ENCODE data around the gene CFAP46. TPM values are rescaled to one million over a fixed set of nuclear protein-coding genes. Genes with fewer than 3 reads are reported as not detected.

Gene CFAP46
- total RNA-seq, 3 donors from 2014 or later = 0.78 to 1.0 TPM; not detected in 1

- intact Hi-C loops (cut with DNase I, micrococcal nuclease) = no loop called here
- no peak overlapping the region for H3K4me3 ChIP-seq
- no peak for TF ChIP-seq CTCF (IDR thresholded peaks at IDR 0.05)
- ATAC-seq (no peak), DNase-seq (no peak)
- no peaks in the 10 kb centered on the region for H3K36me3 ChIP-seq (ENCODE audit: low read depth)
- no peaks in the 10 kb centered on the region for H3K9me3 ChIP-seq
- peaks cover 5% of the 10 kb centered on the region for H3K4me1 ChIP-seq (ENCODE audit: low read depth)
Observed at GRCh38 chr10:132770061-132771021, 172.0 kb downstream of the CFAP46 start.

- intact Hi-C loops (cut with DNase I, micrococcal nuclease) = no loop called here
- TF ChIP-seq CTCF (IDR thresholded peaks at IDR 0.05) = no peak
- DNase-seq (no peak), ATAC-seq (no peak)
- Histone ChIP-seq H3K4me1 (ENCODE audit: low read depth) (no peaks in the 10 kb centered on the region), H3K36me3 (ENCODE audit: low read depth) (no peaks in the 10 kb centered on the region), H3K9me3 (no peaks in the 10 kb centered on the region), H3K4me3 (no peak overlapping the region)
Observed at GRCh38 chr10:132768346-132769248, 173.8 kb downstream of the CFAP46 start.

GRCh38 chr10:132766291-132766690 lies 176.1 kb downstream of the CFAP46 start:
- intact Hi-C loops (cut with DNase I, micrococcal nuclease) = no loop called here
- no peaks in the 10 kb centered on the region for H3K4me1 ChIP-seq (ENCODE audit: low read depth)
- no peak overlapping the region for H3K4me3 ChIP-seq
- no peak for TF ChIP-seq CTCF (IDR thresholded peaks at IDR 0.05)
- H3K9me3 ChIP-seq = no peaks in the 10 kb centered on the region
- no peak for ATAC-seq
- DNase-seq = no peak
- no peaks in the 10 kb centered on the region for H3K36me3 ChIP-seq (ENCODE audit: low read depth)

GRCh38 chr10:132765435-132765834 lies 176.9 kb downstream of the CFAP46 start:
- no peaks in the 10 kb centered on the region for H3K4me1 ChIP-seq (ENCODE audit: low read depth)
- no peaks in the 10 kb centered on the region for H3K36me3 ChIP-seq (ENCODE audit: low read depth)
- DNase-seq (no peak), ATAC-seq (no peak)
- intact Hi-C loops (cut with DNase I, micrococcal nuclease) = no loop called here
- no peaks in the 10 kb centered on the region for H3K9me3 ChIP-seq
- TF ChIP-seq CTCF (IDR thresholded peaks at IDR 0.05) = no peak
- H3K4me3 ChIP-seq = no peak overlapping the region

- no peak for ATAC-seq
- Histone ChIP-seq H3K4me3 (no peak overlapping the region), H3K9me3 (no peaks in the 10 kb centered on the region), H3K36me3 (ENCODE audit: low read depth) (no peaks in the 10 kb centered on the region), H3K4me1 (ENCODE audit: low read depth) (peaks cover 2% of the 10 kb centered on the region)
- DNase-seq = no peak
- intact Hi-C loops (cut with DNase I, micrococcal nuclease) = no loop called here
- TF ChIP-seq CTCF (IDR thresholded peaks at IDR 0.05) = no peak
Observed at GRCh38 chr10:132764108-132764507, 178.3 kb downstream of the CFAP46 start.

Data from mucosa of descending colon (tissue), 3 donors.